Common myeloid progenitor, CD34-positive (primary cell): ENCODE measurements around the gene SOBP.

Source experiments
- CTCF ChIA-PET: fragments of 350-600 bp; sonication (Branson Sonifier 250); formaldehyde crosslinking; loops from one replicate; lab custom pipeline; 2021; ENCODE audit warnings: antibody characterized with exemption; lab: Charles Lee
- POLR2A ChIA-PET: fragments of 350-600 bp; sonication (Branson Sonifier 250); formaldehyde crosslinking; loops from one replicate; lab custom pipeline; 2021; ENCODE audit warnings: antibody characterized with exemption; lab: Charles Lee
- DNase-seq, 3 donors: peaks; one replicate each; pipeline versions ENCODE4 v3.0.0 to v3.0.0-alpha.2; 2013
- H3K27ac ChIP-seq, 2 experiments: 1 replicate in 1 of 2; 2 replicates in 1 of 2; pipeline ENCODE4 v1.7.0; 2013; ENCODE audit warnings: inconsistent platforms in 2 of 2, low read length in 2 of 2, mild to moderate bottlenecking in 2 of 2, low read depth in 1 of 2, moderate library complexity in 1 of 2; ENCODE audit not compliant: severe bottlenecking in 2 of 2, insufficient read depth in 1 of 2, poor library complexity in 1 of 2
- H3K27me3 ChIP-seq, 5 experiments: replicated peaks in 2 of 5; 1 replicate in 3 of 5; 2 replicates in 2 of 5; pipeline versions ENCODE4 v1.6.1 to v1.7.0; 2013; ENCODE audit warnings: low read length in 4 of 5, mild to moderate bottlenecking in 2 of 5, moderate library complexity in 2 of 5, inconsistent platforms in 1 of 5; ENCODE audit not compliant: insufficient read depth in 5 of 5, control insufficient read depth in 4 of 5
- H3K36me3 ChIP-seq, 4 experiments: 1 replicate in 2 of 4; 2 replicates in 2 of 4; pipeline versions ENCODE4 v1.6.1 to v1.7.0; 2013; ENCODE audit warnings: low read length in 3 of 4, control low read depth in 1 of 4, mild to moderate bottlenecking in 1 of 4; ENCODE audit not compliant: control insufficient read depth in 4 of 4, insufficient read depth in 4 of 4
- H3K4me1 ChIP-seq, 4 experiments: 1 replicate in 3 of 4; 2 replicates in 1 of 4; pipeline versions ENCODE4 v1.6.1 to v1.7.1; 2013; ENCODE audit warnings: low read length in 3 of 4, mild to moderate bottlenecking in 3 of 4, control low read depth in 1 of 4, inconsistent platforms in 1 of 4, moderate library complexity in 1 of 4; ENCODE audit not compliant: control insufficient read depth in 4 of 4, insufficient read depth in 4 of 4; ENCODE audit errors: control extremely low read depth in 1 of 4
- H3K4me3 ChIP-seq, 7 experiments: 1 replicate in 4 of 7; 2 replicates in 3 of 7; pipeline versions ENCODE4 v1.5.1 to v1.7.0; 2013; ENCODE audit warnings: mild to moderate bottlenecking in 7 of 7, low read length in 6 of 7, moderate library complexity in 6 of 7, inconsistent platforms in 2 of 7, low read depth in 2 of 7, control low read depth in 1 of 7; ENCODE audit not compliant: insufficient read depth in 4 of 7, control insufficient read depth in 1 of 7; ENCODE audit errors: extremely low read depth in 1 of 7
- H3K9me3 ChIP-seq, 5 experiments: 1 replicate in 4 of 5; 2 replicates in 1 of 5; pipeline versions ENCODE4 v1.6.1 to v1.7.1; 2013; ENCODE audit warnings: low read length in 4 of 5, mild to moderate bottlenecking in 2 of 5, inconsistent platforms in 1 of 5, low read depth in 1 of 5, moderate library complexity in 1 of 5; ENCODE audit not compliant: control insufficient read depth in 4 of 5, insufficient read depth in 2 of 5; ENCODE audit errors: control extremely low read depth in 1 of 5
- WGBS: methylation state at CpG from one replicate; pipeline ENCODE4 v1.1.5; 2013; ENCODE audit not compliant: insufficient coverage; 5-methylcytosine and 5-hydroxymethylcytosine counted together

The SOBP gene

DNA sequence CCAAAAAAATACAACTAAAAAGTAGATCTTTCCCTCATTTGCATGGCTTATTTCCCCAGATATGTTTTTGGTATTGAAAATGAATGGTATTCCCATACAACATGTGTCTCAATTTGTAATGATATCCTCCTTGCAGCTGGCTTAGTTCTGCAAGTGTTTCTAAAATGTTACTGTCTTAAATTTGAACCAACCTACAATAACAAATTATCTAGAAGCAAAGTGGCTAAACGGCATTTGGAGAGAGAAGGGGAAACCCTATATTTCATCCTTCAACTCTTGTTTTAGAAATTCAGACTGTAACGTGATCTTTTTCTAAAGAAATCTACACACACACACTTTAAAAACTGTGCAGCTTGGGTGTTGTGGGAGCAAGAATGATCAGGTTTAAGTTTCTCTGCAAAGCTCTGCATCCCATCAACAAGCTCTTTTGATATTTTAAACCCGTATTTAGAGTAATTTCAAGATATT is 153.0 kb downstream of the SOBP start:
- Histone ChIP-seq H3K27me3 (peaks cover 0 to 4% (median 0%) of the 10 kb centered on the region in 5 experiments), H3K9me3 (no peaks in the 10 kb centered on the region), H3K4me3 (no peak overlapping the region), H3K4me1 (peaks cover 0 to 3% (median 0%) of the 10 kb centered on the region in 4 experiments), H3K36me3 (no peaks in the 10 kb centered on the region), H3K27ac (no peak overlapping the region)
- POLR2A ChIA-PET: interaction anchor here (0.5 kb wide), 1 partner anchor 83 kb away, joined by 5 read pairs; no protein-coding TSS in a partner anchor
- WGBS: no CpG with 5 or more reads among the region's 3 CpGs
- CTCF ChIA-PET: interaction anchor here (0.9 to 1.2 kb wide), 4 partner anchors 14 to 56 kb away, joined by 3 to 6 read pairs (median 3); no protein-coding TSS in a partner anchor
- DNase-seq: no peak

DNA sequence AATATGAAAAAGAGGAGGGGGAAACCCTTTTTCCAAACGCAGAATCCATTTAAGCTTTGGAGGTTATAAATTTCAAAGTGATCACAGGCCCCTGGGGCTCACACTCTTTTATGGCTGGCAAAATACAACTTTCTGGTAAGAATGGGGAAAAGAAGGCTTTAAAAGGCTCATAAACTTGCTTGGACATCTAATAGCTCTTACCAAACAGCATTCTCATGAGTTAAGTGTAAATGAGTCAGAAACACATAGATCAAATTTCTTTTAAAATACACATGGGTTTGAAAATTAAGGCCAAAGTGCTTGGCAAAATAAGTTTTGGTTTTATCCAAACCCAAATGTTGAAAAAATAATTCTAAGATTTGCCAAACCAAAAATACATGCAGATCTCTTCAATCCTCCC is 154.6 kb downstream of the SOBP start:
- no peak for DNase-seq
- Histone ChIP-seq H3K9me3 (no peaks in the 10 kb centered on the region), H3K4me3 (no peak overlapping the region), H3K27ac (no peak overlapping the region), H3K4me1 (peaks cover 0 to 3% (median 0%) of the 10 kb centered on the region in 4 experiments), H3K36me3 (no peaks in the 10 kb centered on the region), H3K27me3 (peaks cover 0 to 4% (median 0%) of the 10 kb centered on the region in 5 experiments)
- WGBS: 100% methylated on average over 1 of the region's 1 CpG
- CTCF ChIA-PET: interaction anchor here (0.8 kb wide), 1 partner anchor 9 kb away, joined by 3 read pairs; no protein-coding TSS in a partner anchor
- POLR2A ChIA-PET: no interaction called here

DNA sequence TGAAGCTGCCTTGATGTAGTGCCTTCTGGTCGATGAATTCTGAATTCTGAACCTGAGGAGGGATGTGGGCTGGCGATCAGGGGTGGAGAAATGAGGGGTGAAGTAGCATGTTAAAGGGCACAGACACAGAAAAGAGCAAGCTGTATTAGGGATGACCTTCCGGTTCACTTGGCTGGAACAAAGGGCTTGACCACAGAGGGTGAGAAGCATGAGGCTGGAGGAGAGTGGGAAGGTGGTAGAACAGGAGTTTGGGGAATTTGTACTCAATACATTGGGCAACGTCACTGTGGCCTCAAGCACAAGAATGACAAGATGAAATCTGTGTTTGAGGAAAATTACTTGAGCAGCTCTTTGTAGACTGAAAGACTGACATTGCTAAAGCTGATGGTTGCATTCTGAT is 155.8 kb downstream of the SOBP start:
- Histone ChIP-seq H3K9me3 (no peaks in the 10 kb centered on the region), H3K36me3 (no peaks in the 10 kb centered on the region), H3K27me3 (peaks cover 0 to 4% (median 0%) of the 10 kb centered on the region in 5 experiments), H3K27ac (no peak overlapping the region), H3K4me1 (peaks cover 0 to 3% (median 0%) of the 10 kb centered on the region in 4 experiments), H3K4me3 (no peak overlapping the region)
- ChIA-PET POLR2A (no interaction called here), CTCF (no interaction called here)
- no peak for DNase-seq
- whole genome bisulfite sequencing: 98% methylated on average over 4 of the region's 4 CpGs

DNA sequence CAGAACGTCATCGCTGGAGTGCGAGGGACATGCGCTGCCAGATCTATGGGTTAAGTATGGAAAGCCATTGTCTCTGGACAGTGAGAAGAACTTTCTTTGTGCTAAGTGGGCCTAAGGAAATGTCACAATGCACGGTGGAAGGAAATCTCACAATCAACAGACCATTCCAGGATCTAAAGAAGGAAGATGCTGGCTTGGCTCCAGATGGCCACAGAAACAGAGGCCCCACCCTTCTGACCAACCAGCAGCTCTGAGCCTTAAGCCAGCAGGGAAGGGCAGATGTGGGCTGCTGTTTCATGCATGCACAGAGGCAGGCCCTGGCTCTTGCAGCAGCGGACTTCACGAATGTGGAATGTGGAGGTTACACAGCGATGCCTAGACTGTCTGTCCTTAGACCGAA is 156.3 kb downstream of the SOBP start:
- Histone ChIP-seq H3K36me3 (no peaks in the 10 kb centered on the region), H3K27me3 (peaks cover 0 to 4% (median 0%) of the 10 kb centered on the region in 5 experiments), H3K4me3 (no peak overlapping the region), H3K4me1 (peaks cover 0 to 3% (median 0%) of the 10 kb centered on the region in 4 experiments), H3K27ac (no peak overlapping the region), H3K9me3 (peaks cover 0 to under 1% (median 0%) of the 10 kb centered on the region in 5 experiments)
- WGBS: 97% methylated on average over 9 of the region's 9 CpGs
- DNase-seq: no peak
- ChIA-PET CTCF (interaction anchor here (1.1 kb wide), 1 partner anchor 9 kb away, joined by 3 read pairs; no protein-coding TSS in a partner anchor), POLR2A (no interaction called here)

DNA sequence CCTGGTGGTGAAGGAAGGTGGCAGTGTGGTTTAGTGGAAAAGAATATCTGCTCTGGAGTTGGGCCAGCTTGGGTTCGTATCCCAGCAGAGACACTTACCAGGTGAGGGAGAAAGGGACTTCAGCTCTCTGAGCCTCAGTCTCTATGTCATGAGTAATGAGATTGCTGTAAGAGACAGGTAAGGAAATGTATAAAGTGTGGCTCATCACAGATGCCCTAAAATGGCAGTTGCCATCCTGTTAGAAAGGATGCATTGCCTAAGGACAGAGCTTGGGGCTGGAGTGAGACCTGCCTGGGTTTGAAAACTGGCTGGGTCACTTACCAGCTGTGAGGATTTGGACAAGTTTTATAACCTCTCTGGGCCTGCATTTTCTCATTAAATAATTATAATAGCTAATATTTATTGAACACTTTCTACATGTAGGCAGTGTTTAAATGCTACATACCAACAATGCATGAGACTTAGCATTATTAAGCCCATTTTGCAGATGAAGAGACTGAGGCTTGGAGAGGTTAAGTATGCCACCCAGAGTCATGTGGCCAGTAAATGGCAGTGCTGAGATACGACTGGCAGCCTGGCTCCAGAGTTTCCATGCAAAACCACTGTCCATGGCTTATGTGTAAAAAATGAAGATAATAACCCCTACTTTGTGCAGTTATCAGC is 157.0 kb downstream of the SOBP start:
- Histone ChIP-seq H3K4me3 (no peak overlapping the region), H3K9me3 (peaks cover 0 to 7% (median 2%) of the 10 kb centered on the region in 5 experiments), H3K36me3 (no peaks in the 10 kb centered on the region), H3K27me3 (no peaks in the 10 kb centered on the region), H3K4me1 (peaks cover 0 to 3% (median 0%) of the 10 kb centered on the region in 4 experiments), H3K27ac (no peak overlapping the region)
- DNase-seq: no peak
- POLR2A ChIA-PET: no interaction called here
- CTCF ChIA-PET: interaction anchor here (1.1 kb wide), 1 partner anchor 9 kb away, joined by 3 read pairs; no protein-coding TSS in a partner anchor
- no CpG with 5 or more reads among the region's 2 CpGs for WGBS

DNA sequence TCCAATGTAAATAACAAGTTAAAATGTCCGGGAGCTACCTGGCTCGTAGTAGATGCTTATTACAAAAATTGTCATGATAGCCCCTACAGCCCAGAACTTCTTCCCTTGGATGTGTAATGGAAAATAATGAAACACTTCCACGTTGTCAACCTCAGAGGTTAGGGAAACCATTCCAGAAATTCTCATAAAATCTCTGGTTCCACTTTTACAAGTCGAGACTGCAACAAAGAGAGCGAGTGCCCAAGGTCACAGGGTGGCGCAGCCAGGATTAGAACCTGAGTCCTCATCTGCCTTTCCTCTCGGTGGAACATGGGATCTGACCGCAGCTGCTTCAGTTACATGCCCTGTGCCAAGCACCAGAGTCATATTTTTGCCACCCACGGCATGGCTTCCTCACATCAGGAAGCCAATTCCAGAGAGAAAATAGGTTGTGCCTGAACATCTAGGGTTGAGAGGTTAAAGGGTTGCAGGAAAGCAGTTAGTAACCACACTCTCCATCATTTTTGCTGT is 157.6 kb downstream of the SOBP start:
- POLR2A ChIA-PET: interaction anchor here (0.7 kb wide), 1 partner anchor 27 kb away, joined by 3 read pairs; no protein-coding TSS in a partner anchor
- no peak for DNase-seq

More for the DNA sequence above, 157.6 kb downstream of the SOBP start:
- Histone ChIP-seq H3K36me3 (no peaks in the 10 kb centered on the region), H3K27ac (no peak overlapping the region), H3K4me3 (no peak overlapping the region), H3K27me3 (no peaks in the 10 kb centered on the region), H3K4me1 (peaks cover 0 to 3% (median 0%) of the 10 kb centered on the region in 4 experiments), H3K9me3 (peaks cover 0 to 9% (median 2%) of the 10 kb centered on the region in 5 experiments)
- CTCF ChIA-PET: interaction anchor here (1.1 kb wide), 1 partner anchor 8 kb away, joined by 3 read pairs; no protein-coding TSS in a partner anchor
- 100% methylated on average over 5 of the region's 9 CpGs for WGBS
